Stimulated activated CD4-positive, alpha-beta T cell treated with anti-CD3 and anti-CD28 coated beads, Interleukin-2, amount 100 ng/mL, for 48 hours (primary cell): ENCODE results near the gene GSE1.

Experiments used
- DNase-seq, 2 donors: peaks; one replicate each; pipeline ENCODE4 v3.0.0-alpha.2; 2020

Gene GSE1

DNA sequence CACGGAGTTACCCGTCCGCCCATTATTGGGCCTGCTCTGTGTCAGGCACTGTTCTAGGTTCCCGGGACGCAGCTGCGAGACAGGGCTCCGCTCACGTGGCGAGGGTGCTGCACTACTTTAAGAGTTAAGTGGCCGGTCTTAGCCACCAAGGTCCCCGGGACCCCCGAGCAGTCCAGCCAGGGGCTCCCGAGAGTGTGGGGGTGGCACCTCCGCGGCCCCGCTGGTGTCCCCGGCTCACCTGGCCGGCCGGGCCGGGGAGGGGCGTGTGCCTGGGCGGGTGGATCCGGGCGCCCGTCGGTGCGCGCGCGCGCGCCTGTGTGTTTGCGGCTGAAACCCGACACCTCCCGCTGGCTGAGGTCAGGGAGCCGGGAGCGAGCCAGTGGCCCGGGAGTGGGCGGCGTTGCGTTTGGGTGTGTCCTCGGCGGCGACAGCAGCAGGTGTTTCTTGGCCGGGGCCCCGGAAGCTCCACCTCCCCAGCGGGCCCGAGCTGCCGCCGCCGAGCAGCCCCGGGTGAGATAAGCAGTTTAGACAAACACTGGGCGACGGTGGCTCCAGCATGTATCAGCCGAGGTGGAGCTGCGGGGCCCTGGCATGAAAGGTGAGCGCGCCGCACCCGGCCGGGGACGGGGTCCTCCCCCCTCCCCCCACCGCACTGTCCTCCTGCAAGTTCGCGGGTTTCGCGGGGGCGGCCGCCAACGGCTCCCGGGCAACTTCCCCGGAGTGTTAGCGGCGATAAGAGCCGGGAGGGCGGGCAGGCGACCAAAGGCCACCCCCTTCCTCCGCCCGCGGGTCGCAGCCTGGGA lies at the start of gene GSE1:
TSS of gene GSE1 (plus strand) at position 522 of the 803 bp plus-strand sequence. CDS start at position 592, 70 bp downstream.
- peak; percentile 42 to 59 for DNase-seq

DNA sequence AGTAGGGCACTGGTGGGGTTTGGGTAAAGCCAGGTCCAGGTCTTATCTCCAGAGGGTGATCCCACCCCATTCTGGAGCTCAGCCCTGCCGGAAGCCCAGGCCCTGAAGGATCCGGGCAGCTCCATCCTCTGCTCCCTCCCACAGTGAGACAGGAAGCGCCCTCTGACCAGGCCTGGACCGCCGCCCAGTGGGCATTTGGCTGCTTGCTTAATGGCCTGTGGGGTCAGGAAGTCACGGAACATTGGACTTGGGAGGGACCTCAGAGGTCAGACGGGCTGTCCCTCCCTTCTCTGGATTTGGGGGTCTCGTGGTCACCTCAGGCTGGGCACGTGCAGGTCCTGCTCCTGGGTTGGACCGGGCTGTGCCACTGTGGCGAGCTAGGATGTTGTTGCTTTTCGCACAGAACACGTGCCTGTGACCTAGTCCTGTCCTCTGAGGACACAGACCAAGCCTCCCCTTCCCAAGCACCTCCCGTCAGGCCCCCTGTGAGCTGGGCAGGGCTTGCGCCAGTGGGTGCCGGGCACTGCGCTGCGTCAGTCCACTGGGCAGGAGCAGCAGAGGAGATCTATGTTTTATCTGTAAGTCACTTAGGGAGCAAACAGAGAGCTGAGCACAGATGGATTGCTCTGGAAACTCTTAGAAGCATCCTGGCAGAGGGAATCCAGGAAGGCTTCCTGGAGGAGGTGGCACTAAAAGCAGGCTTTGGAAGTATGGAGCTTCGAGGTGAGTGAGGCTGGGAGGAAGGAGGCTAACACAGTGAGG lies 49.4 kb upstream of the GSE1 start:
- DNase-seq, result no peak

DNA sequence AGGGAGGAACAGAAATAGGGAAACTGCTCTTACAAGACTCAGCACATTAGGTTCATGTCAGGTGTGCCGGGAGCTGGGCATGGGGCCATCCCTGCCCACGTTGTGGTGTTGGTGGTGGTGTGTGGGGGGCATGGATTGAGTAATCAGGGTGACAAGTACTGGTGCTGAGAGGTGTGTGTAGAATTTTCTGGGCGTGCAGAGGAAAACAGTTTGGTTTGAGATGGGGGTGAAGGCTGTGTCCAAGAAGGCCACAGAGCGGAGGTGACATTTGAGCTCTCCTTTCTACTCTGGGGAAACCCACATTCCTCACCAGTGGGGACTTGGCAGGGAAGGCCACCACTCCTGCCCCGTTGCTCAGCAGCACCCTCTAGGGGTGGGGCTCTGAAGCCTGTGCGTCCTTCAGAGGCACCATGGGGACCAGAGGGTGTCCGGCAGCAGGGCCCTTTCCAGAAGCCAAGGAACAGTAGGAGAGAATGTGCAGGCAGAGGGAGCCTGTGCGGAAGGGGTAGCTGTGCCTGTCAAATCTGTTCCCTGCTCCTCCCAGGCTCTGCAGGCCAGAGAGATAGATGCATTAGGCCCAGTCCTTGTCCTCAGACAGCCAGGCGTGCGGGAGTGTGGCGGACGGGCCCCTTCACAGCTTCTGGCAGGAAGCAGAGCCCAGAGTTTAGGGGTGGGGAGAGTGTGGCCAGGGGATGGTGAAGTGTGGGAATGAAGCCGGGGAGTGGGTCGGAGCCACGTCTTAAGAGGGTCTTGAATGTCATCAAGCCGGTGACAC lies 48.7 kb upstream of the GSE1 start:
- peak; percentile 24 to 32 for DNase-seq

DNA sequence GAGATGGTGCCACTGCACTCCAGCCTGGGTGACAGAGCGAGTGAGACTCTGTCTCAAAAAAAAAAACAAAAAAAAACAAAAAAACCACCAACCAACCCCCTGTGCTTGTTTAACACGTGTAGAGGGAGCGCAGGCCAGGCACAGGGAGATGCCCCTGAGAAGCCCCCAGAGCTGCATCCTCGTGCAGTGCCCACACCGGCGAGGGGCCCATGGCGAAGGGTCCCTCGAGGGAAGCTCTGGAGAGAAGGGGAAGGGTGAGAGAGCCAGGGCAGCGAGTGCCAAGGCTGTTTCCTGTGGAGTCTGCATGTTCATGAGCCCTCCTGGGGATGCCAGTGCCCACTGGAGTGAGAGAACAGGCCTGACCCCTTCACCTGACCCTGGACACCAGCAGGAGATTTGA lies 47.8 kb upstream of the GSE1 start:
- DNase-seq, result no peak

DNA sequence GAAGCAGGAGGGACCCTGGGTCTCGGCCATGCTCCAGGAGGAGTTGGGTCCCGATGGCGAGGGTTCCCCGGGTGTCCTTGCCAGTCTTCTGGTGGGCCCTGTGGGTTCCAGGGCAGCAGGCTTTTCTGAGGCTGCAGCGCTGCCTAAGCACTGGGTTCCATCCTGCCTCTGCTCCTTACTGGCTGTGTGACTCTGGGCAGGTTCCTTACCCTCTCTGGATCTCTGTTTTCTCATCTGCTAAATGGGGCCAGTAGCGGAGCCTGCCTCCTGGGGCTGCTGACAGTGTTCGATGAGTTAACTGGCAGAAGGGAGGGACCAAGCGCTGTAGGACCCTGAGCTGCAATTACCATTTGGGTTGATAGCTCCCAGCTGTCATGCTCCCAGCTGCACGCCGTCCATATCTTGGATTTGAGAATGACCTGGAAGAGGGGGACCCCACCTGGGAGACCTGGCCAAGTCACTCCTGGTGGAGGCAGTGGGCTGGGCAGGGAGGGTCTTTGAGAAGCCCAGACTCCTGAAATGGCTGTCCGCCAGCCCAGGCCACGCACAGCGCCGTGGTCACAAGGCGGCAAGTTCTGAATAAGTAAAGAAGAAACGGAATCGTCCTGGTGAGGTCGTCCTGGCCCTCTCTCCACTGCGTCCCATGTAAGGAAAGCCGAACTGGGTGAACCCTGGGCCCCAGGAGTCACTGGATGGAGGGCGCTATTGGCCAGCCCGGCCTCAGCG lies 47.2 kb upstream of the GSE1 start:
- DNase-seq, result no peak

DNA sequence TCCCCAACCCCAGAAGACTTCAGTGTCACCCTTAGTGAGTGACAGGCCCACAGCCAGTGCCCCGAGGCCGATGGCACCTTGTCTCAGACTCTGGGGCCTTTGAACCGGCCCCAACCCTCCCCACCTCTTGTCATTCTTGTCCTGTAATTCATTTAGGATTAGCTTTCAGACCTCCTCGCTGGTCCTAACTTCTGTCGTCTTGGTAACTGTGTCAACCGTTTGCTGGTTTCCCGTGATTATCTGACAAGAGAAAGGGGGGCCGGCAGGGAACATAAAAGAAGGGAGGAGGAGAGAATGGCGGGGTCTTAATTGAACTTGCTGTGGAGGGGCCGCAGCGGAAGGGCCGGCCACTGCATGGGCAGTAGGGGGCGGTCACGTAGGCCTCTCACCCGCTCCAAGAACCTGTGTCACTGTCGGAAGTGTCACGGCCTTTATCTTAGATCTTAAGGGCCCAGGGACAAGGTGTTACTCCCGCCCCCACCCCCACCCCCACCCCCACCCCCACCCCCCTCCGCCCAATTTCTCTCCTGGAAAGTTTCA lies 46.5 kb upstream of the GSE1 start:
- no peak for DNase-seq

DNA sequence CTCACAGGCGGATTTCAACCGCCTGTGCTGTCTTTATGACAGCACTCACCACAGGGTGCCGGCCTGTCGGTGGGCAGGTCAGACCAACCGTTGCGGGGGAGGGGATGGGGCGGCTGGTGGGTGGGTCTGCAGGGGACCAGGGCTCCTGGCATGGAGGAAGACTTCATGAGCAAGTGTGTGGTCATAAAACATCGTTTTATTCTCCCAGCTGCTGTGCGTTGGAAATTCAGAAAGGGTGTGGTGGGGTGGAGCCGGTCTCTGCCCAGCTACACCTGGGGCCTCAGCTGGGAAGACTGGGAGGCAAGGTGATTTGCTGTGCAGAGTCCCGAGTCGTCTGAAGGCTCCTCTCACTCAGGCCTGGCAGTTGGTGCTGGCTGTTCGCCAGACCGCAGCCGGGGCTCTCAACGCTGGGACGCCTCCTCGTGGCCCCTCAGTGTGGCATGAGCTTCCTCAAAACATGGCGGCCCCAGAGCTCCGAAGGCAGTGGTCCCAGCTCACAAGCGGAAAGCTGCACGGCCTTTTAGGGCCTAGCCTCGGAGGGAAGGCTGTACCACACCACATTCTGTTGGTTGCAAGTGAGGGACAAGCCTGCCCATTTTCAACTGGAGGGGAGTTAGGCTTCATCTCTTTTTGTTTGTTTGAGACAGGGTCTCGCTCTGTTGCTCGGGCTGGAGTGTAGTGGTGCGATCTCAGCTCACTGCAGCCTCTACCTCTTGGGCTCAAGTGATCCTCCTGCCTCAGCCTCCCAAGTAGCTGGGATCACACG lies 45.8 kb upstream of the GSE1 start:
- no peak for DNase-seq

DNA sequence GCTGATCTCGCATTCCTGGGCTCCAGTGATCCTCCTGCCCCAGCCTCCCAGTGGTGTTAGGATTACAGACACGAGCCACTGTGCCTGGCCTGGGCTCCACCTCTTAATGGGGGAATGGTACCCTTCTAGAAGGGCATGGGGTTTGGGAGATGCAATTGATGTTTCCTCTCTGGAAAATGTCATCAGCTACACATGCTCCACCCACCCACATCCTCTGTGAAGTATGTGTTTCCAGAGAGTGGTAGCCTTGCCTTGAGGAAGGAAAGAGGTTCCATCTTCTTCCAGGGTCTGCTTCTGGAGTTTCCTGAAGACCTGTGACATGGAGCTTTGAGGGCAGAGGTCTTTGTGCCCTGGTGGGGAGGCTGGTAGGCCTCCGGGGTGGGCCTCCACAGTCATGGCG lies 45.2 kb upstream of the GSE1 start:
- no peak for DNase-seq

DNA sequence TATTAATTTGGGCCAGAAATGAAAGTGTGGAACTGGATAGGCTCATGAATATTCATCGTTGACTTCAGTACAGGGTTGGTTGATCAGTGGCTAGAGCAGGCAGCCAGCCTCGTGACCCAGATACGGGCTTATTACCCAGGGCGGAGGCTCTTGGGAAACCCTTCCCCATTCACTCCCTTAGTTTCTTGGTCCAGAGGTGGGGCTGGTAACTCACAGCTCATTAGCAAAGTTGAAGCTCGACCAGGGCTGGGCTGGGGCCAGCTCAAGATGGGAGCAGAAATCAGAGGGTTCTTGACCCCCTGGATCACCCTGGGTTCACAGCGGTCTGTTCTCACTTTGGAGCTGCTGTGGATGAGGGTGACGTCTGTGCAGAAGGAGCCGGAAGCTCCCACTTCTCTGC lies 44.6 kb upstream of the GSE1 start:
- DNase-seq, result no peak

DNA sequence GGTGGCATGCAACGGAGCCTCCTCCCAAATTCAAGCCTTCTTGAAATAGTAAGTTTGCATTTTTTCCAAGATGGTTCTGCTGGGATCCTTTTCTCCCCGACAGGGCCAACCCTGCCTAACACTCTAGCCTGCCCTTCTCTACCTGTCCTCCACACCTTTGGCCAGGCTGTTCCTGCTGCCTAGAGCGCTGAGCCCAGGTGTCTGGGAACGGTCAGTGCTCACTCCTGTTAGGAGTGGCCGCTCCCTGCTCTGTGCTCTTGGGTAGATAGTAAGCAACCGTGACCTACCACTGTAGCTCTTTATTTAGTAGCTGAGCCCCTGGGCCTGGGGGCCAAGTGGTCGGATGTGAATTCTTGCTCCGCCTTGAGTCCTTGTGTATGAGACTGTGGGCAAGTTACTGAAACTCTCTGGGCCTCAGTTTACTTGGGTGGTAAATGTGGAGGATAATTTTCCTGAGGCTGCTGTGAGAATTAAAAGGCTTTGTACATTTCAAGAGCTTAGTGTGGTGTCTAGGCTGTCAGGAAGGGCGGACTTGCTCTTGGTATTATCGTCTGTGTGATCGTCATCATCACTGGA lies 44.0 kb upstream of the GSE1 start:
- DNase-seq, result no peak

DNA sequence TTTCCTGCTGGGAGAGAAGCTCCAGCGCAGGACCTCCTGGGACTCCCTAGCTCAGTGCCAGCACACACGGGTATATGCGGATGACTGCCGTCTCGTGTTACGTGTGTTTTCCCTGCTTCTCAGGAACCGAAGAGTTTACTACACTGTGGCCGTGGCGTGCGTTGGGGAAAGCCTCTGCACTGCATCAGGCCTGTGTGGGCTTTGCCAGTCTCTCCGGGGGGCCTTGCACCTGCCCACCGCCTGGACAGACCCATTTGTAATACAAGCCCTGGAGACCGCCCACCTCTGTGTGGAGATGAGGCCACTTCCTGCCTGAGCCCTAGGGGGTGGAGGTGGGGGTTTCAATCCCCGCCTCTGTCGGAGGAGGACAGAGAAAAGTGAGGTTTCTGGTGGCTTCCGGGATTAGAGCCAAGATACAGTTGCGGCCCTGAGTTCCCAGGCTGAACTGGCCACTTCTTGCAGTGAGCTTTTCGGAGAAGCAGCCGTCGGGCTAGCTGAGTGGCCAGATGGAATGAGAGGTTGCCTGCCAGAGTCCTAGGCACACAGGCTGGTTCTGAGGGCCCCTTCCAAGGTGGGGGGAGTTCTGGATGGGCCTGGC lies 43.4 kb upstream of the GSE1 start:
- no peak for DNase-seq

DNA sequence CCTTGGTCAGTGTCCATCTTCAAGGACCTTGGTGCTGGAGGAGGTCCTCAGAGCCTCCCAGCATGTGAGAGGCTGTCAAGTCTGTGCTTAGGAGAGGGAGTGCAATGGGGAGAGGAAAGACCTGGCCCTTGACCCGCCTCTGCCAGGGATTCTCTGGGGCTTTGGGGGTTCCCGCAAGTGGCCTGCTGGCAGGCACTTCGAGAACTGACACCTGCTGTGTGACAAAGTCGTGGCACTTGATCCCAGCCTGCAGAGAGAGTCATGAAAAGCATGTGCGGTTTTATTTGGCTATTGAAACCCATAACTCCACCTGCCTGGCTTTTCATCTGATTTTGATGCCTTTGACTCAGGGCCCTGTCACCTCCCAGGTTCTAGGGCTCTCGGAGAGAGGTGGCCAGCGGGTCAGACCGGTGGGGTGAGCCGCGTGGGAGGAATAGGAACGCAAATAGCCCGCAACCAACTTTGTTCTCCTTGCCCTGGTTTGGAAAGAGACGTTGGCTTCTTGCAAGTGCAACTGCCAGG lies 42.8 kb upstream of the GSE1 start:
- DNase-seq, result peak in 1 of 2 donors; percentile 18

DNA sequence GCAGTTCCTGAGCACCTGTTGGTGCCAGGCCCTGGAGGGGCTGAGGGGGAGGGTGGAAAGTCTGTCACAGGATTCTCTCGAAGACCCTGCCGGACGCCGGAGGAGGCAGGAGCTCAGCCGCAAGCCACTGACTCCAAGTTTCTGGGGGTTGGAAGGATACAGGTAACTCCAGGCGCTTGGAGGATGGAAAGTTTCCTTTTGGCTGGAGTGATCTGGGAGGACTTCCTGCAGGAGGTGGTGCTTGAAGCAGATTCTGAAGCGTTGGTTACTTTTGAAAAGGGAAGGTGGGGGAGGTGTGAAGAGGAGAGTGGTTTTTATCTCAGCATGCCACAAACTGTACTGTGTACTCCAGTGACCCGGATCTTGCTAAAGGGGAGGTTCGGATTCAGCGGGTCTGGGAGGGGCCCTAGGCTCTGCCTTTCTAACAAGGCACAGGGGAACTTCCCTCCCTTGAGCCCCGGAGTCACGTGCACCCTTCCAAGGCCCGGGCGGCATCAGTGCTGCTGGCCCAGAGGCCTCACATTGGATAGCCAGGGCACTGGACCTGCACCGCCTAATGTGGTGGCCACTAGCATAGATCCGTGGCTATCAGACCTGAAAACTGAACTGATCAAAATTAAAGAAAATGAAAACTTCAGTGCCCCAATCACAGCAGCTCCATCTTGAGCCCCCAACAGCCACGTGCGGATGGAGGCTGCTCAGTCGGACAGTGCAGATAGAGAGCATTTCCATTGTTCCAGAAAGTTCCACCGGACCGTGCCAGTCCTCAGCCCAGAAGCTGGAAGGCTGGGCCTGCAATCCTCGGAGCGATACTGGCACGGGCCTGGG lies 42.2 kb upstream of the GSE1 start:
- no peak for DNase-seq

DNA sequence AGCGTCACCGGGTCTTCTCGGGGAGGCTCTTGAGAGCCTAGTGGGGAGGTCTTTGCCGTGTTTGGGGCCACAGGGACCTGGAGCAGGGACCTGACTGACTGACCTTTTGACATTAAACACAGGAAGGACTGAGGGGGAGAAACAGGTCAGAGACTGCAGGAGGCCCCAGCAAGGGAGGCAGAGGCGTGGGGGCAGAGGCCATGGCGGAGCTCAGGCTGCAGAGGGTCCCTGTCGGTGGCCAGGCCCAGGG lies 41.6 kb upstream of the GSE1 start:
- no peak for DNase-seq

DNA sequence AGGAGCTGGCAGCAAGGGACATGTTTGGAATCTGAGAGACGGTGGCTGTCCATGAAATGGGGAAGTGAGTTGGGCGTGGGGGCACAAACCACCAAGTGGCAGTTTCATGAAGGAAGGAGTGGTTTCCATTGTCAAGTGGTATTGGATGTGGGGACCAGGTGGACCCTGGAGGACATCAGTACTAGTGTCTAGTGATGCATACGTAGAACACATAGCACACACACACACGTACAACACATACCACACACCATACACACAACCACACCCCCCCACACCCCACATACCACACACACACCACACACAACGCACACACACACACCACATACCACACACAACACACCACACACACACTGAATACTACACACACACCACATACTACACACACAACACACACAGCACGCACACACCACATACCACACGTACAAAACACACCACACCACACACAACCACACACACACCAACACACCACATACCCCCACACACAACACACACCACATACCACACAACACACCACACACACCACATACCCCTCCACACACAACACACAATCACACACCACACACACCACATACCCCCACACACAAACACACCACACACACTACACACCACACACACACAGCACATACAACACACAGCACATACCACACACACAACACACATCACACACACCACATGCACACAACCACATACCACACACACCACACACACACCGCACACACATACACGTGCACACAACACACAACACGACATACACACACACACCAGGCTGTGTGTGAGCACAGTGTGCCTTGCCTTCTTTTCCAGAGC lies 41.1 kb upstream of the GSE1 start:
- no peak for DNase-seq

DNA sequence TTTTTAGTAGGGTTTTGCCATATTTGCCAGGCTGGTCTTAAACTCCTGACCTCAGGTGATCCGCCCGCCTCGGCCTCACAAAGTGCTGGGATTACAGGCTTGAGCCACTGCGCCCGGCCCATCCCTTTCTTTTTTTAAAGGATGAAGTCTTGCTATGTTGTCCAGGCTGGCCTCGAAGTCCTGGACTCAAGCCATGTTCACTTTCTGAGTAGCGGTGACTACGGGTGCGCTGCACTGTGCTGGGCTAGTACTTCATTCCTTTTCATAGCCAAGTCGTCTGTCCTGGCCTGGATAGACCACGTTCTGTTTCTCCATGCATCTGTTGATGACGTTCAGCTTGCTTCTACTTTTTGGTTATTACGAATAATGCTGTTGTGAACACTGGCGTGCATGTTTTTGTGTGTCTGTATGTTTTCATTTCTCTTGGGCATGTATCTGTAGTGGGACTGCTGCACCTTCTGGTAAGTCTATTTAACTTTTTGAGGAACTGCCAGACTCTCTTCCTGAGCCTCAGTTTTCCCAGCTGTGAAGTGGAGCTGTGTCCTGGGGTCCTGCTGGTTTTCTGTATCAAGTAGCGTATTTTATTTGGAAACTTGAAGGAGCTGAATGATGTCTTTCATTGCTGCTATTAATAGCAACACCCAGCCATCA lies 40.0 kb upstream of the GSE1 start:
- DNase-seq, result no peak

DNA sequence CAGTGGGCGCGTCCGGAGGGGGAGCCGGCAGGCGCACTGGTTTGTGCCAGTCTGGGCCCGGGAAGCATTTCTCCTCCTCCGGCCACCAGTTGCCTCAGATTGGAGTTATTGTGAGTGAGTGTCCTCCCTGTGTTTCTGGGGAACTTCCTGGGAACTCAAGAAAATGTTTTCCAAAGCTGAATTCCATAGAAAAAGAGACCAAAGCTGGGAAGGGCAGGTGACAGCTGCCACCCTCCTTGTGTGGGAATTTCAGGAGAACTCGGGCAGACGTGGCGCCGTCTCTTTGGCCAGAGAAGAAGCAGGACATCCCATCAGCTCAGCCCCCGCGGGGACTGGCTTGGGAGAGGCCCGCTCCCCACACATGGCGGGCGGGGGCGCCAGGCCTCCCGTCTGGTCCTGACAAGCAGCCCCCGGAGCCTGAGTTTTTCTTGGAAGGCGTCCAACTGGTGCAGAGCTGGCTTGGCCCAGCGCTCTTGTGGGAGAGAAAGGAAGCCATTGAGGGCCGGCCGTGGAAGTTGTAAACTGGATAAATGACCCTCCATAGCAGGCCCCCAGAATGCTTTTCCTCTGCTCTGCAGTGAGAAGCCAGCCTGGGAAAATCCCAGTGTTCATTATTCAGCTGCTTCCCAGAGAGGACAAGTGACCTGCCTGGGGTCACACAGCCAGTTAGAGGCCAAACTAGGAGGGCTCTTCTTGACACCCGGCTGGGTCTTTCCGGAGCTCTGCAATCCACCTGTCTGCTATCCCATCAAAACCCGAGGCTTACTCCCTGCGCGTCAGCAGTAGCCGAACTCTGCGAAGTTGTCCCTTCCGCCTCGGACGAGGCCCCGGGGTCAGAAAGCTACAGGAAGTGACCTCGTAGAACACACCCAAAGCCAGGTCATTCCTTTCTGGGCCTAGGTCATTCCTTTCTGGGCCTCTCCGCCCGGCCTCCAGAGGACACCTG lies 39.2 kb upstream of the GSE1 start:
- no peak for DNase-seq
